SK-N-SH (cell line): ENCODE data around the gene SULF2. TPM values are rescaled to one million over a fixed set of nuclear protein-coding genes. Genes with fewer than 3 reads are reported as not detected.

Source experiments
- CTCF ChIA-PET: fragments of 300-600, 350-600 bp; formaldehyde crosslinking; extraction: SDS; loops from one replicate; lab custom pipeline; 2021; lab: Yijun Ruan, JAX
- POLR2A ChIA-PET: fragments of 350-600 bp; sonication (Branson Sonifier 250); formaldehyde crosslinking; extraction: SDS; loops from one replicate; lab custom pipeline; 2020; ENCODE audit warnings: antibody characterized with exemption, inconsistent platforms; lab: Yijun Ruan, JAX
- DNase-seq: peaks from one replicate; pipeline ENCODE4 v3.0.0; 2012
- H2AFZ ChIP-seq: fragments of 200-600 bp; sonication (generic); 2 replicates; pipeline ENCODE4 v1.8.1; 2016; ENCODE audit warnings: antibody characterized with exemption, mild to moderate bottlenecking, low read depth
- H3F3A ChIP-seq: fragments of 200-600 bp; sonication (generic); replicated peaks from 2 replicates; pipeline ENCODE3; 2016; ENCODE audit warnings: antibody characterized with exemption, mild to moderate bottlenecking; ENCODE audit not compliant: insufficient read depth
- H3K27ac ChIP-seq, 2 experiments: fragments of 200-500 bp in 1 of 2; fragments of 200-600 bp in 1 of 2; sonication (Bioruptor generic) in 1 of 2; sonication (generic), shearing (Covaris generic) in 1 of 2; 2 replicates each; pipeline versions ENCODE4 v1.5.1 to v1.6.1; 2014 to 2016; ENCODE audit warnings: low read depth in 2 of 2, inconsistent platforms in 1 of 2, low read length in 1 of 2, mild to moderate bottlenecking in 1 of 2, mixed read lengths in 1 of 2
- H3K27me3 ChIP-seq: fragments of 200-600 bp; sonication (generic), shearing (Covaris generic); 2 replicates; pipeline ENCODE4 v1.6.1; 2016; ENCODE audit warnings: mixed run types; ENCODE audit not compliant: insufficient read depth
- H3K36me3 ChIP-seq, 2 experiments: fragments of 200-500 bp in 1 of 2; fragments of 200-600 bp in 1 of 2; sonication (Bioruptor generic) in 1 of 2; sonication (generic) in 1 of 2; replicated peaks in 1 of 2; 2 replicates each; pipeline versions ENCODE3 to v1.5.1; 2014 to 2016; ENCODE audit warnings: low read length in 1 of 2, mild to moderate bottlenecking in 1 of 2; ENCODE audit not compliant: insufficient read depth in 2 of 2, control insufficient read depth in 1 of 2
- H3K4me1 ChIP-seq, 2 experiments: fragments of 200-500 bp in 1 of 2; fragments of 200-600 bp in 1 of 2; sonication (Bioruptor generic) in 1 of 2; sonication (generic), shearing (Covaris generic) in 1 of 2; 2 replicates each; pipeline versions ENCODE4 v1.5.1 to v1.6.1; 2014 to 2016; ENCODE audit warnings: low read depth in 1 of 2, low read length in 1 of 2, mixed run types in 1 of 2; ENCODE audit not compliant: insufficient read depth in 2 of 2, control insufficient read depth in 1 of 2
- H3K4me2 ChIP-seq: fragments of 200-600 bp; sonication (generic), shearing (Covaris generic); 2 replicates; pipeline ENCODE4 v1.6.1; 2017; ENCODE audit warnings: mixed run types
- H3K4me3 ChIP-seq, 2 experiments: fragments of 200-500 bp in 1 of 2; fragments of 200-600 bp in 1 of 2; sonication (Bioruptor generic) in 1 of 2; sonication (generic), shearing (Covaris generic) in 1 of 2; 2 replicates each; pipeline versions ENCODE4 v1.5.1 to v1.8.1; 2014 to 2016; ENCODE audit warnings: low read depth in 2 of 2, inconsistent platforms in 1 of 2, low read length in 1 of 2, mild to moderate bottlenecking in 1 of 2, mixed read lengths in 1 of 2, moderate library complexity in 1 of 2
- H3K79me2 ChIP-seq: fragments of 200-600 bp; sonication (generic); 2 replicates; pipeline ENCODE4 v1.8.1; 2017; ENCODE audit warnings: mild to moderate bottlenecking; ENCODE audit not compliant: insufficient read depth
- H3K9ac ChIP-seq: fragments of 200-600 bp; sonication (generic); 2 replicates; pipeline ENCODE4 v1.6.1; 2017; ENCODE audit warnings: mixed run types
- H3K9me2 ChIP-seq: fragments of 200-600 bp; sonication (generic); 2 replicates; pipeline ENCODE4 v1.6.1; 2017; ENCODE audit warnings: mixed run types
- H3K9me3 ChIP-seq: fragments of 200-600 bp; sonication (generic); 2 replicates; pipeline ENCODE4 v1.6.1; 2017; ENCODE audit warnings: mixed run types, mild to moderate bottlenecking, moderate library complexity
- H4K20me1 ChIP-seq: fragments of 200-600 bp; sonication (generic); 2 replicates; pipeline ENCODE4 v1.6.1; 2017; ENCODE audit warnings: mild to moderate bottlenecking, mixed run types; ENCODE audit not compliant: insufficient read depth
- CTCF ChIP-seq: fragments of 200-600 bp; sonication (generic); IDR thresholded peaks from 2 replicates; pipeline ENCODE4 v1.6.1; 2017; ENCODE audit warnings: antibody characterized with exemption, mild to moderate bottlenecking, moderate library complexity
- IRF3 ChIP-seq: fragments of 150-350 bp; IDR thresholded peaks from 2 replicates; pipeline ENCODE4 v1.6.1; 2016; ENCODE audit warnings: mild to moderate bottlenecking, low read depth, low read length
- JUND ChIP-seq: IDR thresholded peaks from 2 replicates; pipeline ENCODE4 v1.4.0; 2012
- MXI1 ChIP-seq: IDR thresholded peaks from 2 replicates; pipeline ENCODE4 v1.6.1; 2012; ENCODE audit warnings: mild to moderate bottlenecking, low read depth, low read length, improper control_type of control experiment
- NRF1 ChIP-seq: IDR thresholded peaks from 2 replicates; pipeline ENCODE4 v1.6.1; 2012; ENCODE audit warnings: low read depth, mild to moderate bottlenecking, low read length
- RAD21 ChIP-seq: IDR thresholded peaks from 2 replicates; pipeline ENCODE4 v1.6.1; 2012; ENCODE audit warnings: mild to moderate bottlenecking, low read length
- RFX5 ChIP-seq: IDR thresholded peaks from 2 replicates; pipeline ENCODE4 v1.6.1; 2012; ENCODE audit warnings: mild to moderate bottlenecking, improper control_type of control experiment, low read length
- RXRA ChIP-seq: IDR thresholded peaks from 2 replicates; pipeline ENCODE4 v1.4.0; 2012; ENCODE audit warnings: low read depth, mild to moderate bottlenecking, borderline replicate concordance
- SIN3A ChIP-seq: IDR thresholded peaks from 2 replicates; pipeline ENCODE4 v1.6.1; 2012; ENCODE audit warnings: low read depth, mild to moderate bottlenecking, low read length, moderate library complexity, borderline replicate concordance
- TCF12 ChIP-seq: IDR thresholded peaks from 2 replicates; pipeline ENCODE4 v1.4.0; 2012
- TEAD4 ChIP-seq: IDR thresholded peaks from 2 replicates; pipeline ENCODE4 v1.4.0; 2012; ENCODE audit warnings: mild to moderate bottlenecking, borderline replicate concordance; ENCODE audit not compliant: insufficient read depth
- USF1 ChIP-seq: IDR thresholded peaks from 2 replicates; pipeline ENCODE4 v1.4.0; 2012; ENCODE audit warnings: low read depth, borderline replicate concordance
- YY1 ChIP-seq: IDR thresholded peaks from 2 replicates; pipeline ENCODE4 v1.4.0; 2012; ENCODE audit warnings: low read depth, mild to moderate bottlenecking
- WGBS: methylation state at CpG from one replicate; pipeline ENCODE4 v1.1.6; 2017; ENCODE audit warnings: low lambda C conversion rate; 5-methylcytosine and 5-hydroxymethylcytosine counted together
- polyA plus RNA-seq, 3 experiments: library from polyadenylated mRNA; depleted of rRNA; stranded (reverse); fragments of >200 nt; gene quantifications; 2 replicates each; pipeline ENCODE4 v1.2.3, GENCODE V29; 2012

SULF2 gene
- polyA plus RNA-seq, 1 of the 3 experiments (the other 2 are of a cell fraction), result 20.2 TPM

- H3K4me1 ChIP-seq, result peaks cover 0 to 32% of the 10 kb centered on the region in 2 experiments; a peak in 2 of 4 replicates
- H4K20me1 ChIP-seq, result no peaks in the 10 kb centered on the region
- H3K27ac ChIP-seq, result no peak overlapping the region
- no peak overlapping the region for H3K9ac ChIP-seq
- H3K9me2 ChIP-seq, result no peaks in the 10 kb centered on the region
- no peaks in the 10 kb centered on the region for H3K79me2 ChIP-seq
- H2AFZ ChIP-seq, result no peak overlapping the region
- TF ChIP-seq SIN3A (no peak), YY1 (no peak), JUND (no peak)
- H3K4me3 ChIP-seq, result no peak overlapping the region
- no peaks in the 10 kb centered on the region for H3K9me3 ChIP-seq
- WGBS, result 76% methylated on average over 26 of the region's 26 CpGs
- no peaks in the 10 kb centered on the region for H3F3A ChIP-seq
- H3K36me3 ChIP-seq, result no peaks in the 10 kb centered on the region
- H3K4me2 ChIP-seq, result no peak overlapping the region
- DNase-seq, result no peak
- no peaks in the 10 kb centered on the region for H3K27me3 ChIP-seq
- CTCF ChIA-PET, result interaction anchor here (0.6 to 8.3 kb wide), 6 partner anchors 11 to 908 kb away, joined by 3 to 37 read pairs (median 3); no protein-coding TSS in a partner anchor
- POLR2A ChIA-PET, result no interaction called here
These were observed 71.3 kb downstream of the SULF2 start for GRCh38 chr20:47713878-47714450.

GRCh38 chr20:47713163-47713562, 72.1 kb downstream of the SULF2 start:
- Histone ChIP-seq H4K20me1 (no peaks in the 10 kb centered on the region), H3K79me2 (no peaks in the 10 kb centered on the region), H3K27me3 (no peaks in the 10 kb centered on the region), H3K9ac (no peak overlapping the region), H3K9me2 (no peaks in the 10 kb centered on the region), H3K4me2 (no peak overlapping the region), H3K27ac (no peak overlapping the region), H3F3A (no peaks in the 10 kb centered on the region), H3K9me3 (no peaks in the 10 kb centered on the region), H2AFZ (no peak overlapping the region), H3K4me3 (no peak overlapping the region), H3K4me1 (peaks cover 0 to 38% of the 10 kb centered on the region in 2 experiments; a peak in 2 of 4 replicates), H3K36me3 (no peaks in the 10 kb centered on the region)
- ChIA-PET POLR2A (no interaction called here), CTCF (interaction anchor here (1.4 to 8.3 kb wide), 4 partner anchors 12 to 43 kb away, joined by 4 to 37 read pairs (median 8); no protein-coding TSS in a partner anchor)
- WGBS, result 61% methylated on average over 4 of the region's 6 CpGs
- no peak for TF ChIP-seq RFX5
- no peak for TF ChIP-seq JUND
- no peak for TF ChIP-seq CTCF
- no peak for TF ChIP-seq RAD21
- TF ChIP-seq RXRA, result no peak
- TF ChIP-seq MXI1, result no peak
- no peak for TF ChIP-seq NRF1
- TF ChIP-seq IRF3, result no peak
- TF ChIP-seq TEAD4, result no peak
- no peak for TF ChIP-seq USF1
- TF ChIP-seq TCF12, result no peak
- DNase-seq, result no peak
